ENCODE results near the gene CPNE5.

The CPNE5 gene

GRCh38 chr6:36787210-36787609 is 52.0 kb downstream of the CPNE5 start:
- no peak for DNase-seq

DNA sequence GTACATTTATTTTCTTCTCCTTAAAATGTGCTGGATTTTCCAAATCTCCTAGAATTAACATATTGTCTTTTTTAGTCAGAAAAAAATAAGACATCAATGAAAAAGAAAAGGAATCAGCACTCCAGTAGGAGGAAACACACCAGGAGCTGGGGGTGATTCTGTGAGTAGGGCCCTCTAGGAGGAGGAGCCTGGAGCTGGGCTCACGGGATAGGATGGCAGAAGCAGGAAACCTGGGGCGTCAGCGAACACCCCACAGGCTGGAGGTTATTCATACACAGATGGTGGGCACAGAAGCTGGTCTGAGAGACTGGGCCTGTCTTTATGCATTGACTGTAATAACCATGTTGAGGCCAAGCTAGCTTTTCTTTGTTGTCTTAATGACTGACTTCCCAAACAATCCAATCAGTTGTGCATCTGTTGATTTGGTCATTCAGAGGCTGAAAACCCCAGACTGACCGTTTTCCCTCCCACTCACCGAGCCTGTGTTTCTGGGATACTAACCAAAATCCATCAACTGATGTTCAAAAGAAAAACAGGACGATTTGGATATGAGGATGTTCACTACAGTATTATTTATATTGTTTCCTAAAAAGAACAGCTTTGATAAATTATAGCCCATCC is 53.1 kb downstream of the CPNE5 start:
- no peak for DNase-seq

GRCh38 chr6:36784376-36784636 is 54.9 kb downstream of the CPNE5 start:
- DNase-seq = no peak

DNA sequence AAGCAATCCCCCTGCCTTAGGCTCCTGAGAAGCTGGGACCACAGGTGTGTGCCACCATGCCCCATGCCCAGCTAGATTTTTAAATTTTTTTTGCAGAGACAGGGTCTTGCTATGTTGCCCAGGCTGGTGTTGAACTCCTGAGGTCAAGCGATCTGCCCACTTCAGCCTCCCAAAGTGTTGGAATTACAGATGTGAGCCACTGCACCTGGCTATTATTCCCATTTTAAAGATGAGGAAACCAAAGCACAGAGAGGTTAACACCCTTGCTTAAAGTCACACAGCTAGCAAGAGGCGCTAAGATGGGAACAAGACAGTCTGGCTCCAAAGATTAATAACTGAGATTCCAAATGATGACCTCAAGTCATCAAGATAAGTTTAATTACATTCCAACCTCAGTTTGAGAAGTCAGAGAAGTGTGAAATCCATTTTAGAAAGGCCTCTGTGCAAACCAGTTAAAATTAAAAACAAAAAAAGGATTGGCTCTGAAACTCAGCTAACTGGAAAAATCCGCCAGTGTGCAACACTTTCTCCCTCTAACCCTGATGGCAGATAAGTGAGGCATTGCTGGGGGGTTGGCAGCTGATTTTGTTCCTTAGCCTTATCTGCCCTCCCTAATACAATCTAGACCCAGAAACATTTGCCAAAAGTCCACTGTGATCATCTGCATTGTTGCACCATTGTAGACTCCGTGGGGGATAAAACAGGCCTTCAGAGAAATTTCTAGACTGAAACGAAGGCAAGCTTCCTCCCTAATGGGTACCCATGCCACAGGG is 55.5 kb downstream of the CPNE5 start:
- no peak for DNase-seq

GRCh38 chr6:36781669-36782068 is 57.6 kb downstream of the CPNE5 start:
- no peak for DNase-seq

- DNase-seq = no peak
Measured at GRCh38 chr6:36780442-36781177, 58.6 kb downstream of the CPNE5 start.

GRCh38 chr6:36779227-36779626 is 60.0 kb downstream of the CPNE5 start:
- no peak for DNase-seq

GRCh38 chr6:36777801-36778200 is 61.4 kb downstream of the CPNE5 start:
- no peak for DNase-seq

- no peak for DNase-seq
Measured at GRCh38 chr6:36776167-36776566, 63.1 kb downstream of the CPNE5 start.

GRCh38 chr6:36774331-36774730 is 64.9 kb downstream of the CPNE5 start:
- no peak for DNase-seq

GRCh38 chr6:36772397-36772796 is 66.8 kb downstream of the CPNE5 start:
- DNase-seq = no peak

- DNase-seq = no peak
Measured at GRCh38 chr6:36771145-36771544, 68.1 kb downstream of the CPNE5 start.

- DNase-seq = no peak
Measured at GRCh38 chr6:36769676-36770499, 69.4 kb downstream of the CPNE5 start.

- DNase-seq = peak; percentile 73
Measured at GRCh38 chr6:36769183-36769675, 70.0 kb downstream of the CPNE5 start.

DNA sequence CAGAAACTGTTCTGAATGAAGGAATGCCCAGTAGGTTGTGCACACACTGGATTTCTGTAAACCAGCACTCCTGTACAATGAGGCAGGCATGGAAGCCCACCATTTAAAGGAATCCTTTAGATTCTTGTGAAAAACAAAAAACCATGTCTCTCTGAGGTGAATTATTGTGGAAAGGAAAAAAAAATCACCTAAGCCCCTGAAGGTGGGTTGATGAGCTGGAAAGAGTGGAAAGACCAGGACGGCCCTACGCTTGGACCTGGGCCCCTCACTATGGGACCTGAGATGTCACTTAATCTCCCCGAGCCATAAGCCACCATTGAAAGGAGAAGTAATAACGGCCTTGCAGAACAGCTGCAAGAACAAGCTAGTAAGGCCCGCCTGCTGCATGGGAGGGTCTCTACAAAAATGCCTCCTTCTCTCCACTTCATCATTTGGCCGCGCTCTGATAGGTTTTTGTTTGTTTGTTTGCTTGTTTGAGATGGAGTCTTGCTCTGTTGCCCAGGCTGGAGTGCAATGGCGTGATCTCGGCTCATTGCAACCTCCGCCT is 72.8 kb downstream of the CPNE5 start:
- no peak for DNase-seq

DNA sequence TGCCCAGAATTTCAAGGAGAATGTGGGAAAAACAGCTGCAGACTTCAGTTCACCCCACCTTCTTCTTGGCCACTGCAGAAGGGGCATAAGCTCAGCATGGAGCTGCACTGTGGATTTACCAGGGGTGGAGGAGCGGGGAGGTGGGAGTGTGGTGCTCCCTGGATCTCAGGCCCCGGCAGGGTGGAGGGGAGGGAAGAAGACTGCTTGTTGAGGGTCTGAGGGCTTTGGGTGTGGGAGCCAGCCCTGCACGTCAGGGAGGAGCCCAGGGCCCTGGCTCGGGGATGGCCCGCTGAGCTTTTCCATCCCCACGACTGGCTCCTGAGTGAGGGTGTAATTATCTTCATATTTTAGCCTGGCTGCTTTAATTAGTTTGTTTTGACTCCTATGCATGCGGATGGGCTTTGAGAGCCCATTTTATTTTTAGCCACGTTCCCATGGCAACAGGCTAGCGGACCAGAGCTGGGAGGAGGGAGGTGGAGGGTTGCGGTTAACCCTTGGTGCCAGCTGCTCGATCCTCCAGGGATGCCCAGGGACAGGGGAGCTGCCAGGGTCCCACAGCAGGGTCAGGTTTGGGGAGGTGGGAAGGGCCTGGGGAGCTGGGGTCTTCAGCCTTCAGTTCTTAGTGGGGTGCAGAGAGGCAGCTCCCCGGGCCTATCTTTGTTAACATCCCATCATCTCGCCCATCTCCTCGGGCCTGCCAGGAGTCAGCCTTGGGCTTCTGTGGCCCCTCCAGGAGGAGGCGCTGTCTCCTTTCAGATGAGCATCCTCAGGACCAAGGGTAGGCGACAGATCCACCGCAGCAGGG is 73.4 kb downstream of the CPNE5 start:
- peak; percentile 91 for DNase-seq

DNA sequence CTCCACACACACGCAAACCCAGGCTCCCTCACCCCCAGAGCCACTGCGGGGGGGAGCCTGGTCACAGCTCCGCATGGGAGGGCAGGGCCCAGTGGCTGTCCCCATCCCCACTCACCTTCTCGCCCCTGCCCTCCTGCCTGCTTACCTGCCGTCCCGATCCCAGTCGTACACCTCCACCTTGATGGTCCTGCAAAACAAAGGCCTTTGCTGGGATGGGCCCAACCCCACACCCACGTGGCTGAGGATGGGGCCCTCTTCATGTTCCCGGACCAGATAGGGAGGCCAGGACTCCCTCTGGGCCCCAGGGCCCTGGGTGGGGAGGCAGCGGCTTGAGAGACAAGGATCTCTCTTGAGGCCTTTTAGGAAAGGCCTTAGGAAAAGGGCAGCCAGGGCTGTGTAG is 74.1 kb downstream of the CPNE5 start:
- no peak for DNase-seq

DNA sequence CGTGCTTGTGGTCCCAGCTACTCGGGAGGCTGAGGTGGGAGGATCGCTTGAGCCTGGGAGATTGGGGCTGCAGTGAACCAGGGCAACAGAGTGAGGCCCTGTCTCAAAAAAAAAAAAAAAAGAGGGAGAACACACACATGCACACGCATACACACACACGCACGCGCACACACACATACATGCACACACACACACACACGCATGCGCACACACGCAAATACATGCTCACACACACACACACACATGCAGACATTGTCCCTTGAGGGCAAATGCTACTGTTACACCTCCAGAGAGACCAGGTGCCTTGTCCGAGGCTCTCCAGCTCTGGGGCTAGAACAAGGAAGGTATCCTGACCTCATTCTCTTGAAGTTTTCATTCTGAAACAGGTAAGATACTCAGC is 77.1 kb downstream of the CPNE5 start:
- DNase-seq = no peak

- no peak for DNase-seq
Measured at GRCh38 chr6:36760685-36761435, 78.4 kb downstream of the CPNE5 start.

DNA sequence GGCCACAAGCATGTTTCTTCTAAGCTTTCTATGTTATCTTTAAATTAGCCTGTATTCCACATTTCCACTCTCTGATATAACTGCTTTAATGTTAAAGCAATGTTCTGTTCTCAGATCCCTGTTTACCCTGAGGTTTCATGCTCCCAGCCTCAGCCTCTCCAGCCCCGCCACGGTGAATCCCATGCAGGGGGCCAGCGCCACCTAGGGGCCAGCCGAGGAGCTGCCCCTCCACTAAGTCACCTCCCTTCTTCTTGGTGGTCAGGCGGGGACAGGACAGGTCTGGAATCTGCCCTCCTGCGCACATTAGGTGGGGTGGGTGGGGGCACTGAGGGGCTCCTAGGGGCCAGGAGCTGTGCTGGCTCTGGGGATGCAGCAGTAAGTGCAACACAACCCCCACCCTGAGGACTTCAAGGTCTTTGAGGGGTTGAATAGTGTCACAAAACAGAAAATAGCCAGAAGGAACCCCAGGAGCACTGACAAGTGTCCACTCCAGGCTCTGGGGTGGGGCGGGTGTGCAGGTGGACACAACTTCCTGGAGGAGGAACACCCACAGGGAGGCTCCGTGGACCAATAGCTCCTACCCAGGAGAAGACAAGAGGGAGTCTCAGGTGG is 80.0 kb downstream of the CPNE5 start:
- DNase-seq = peak; percentile 92
